Fibroblast of upper back skin (primary cell): ENCODE results near the gene FUOM.

ENCODE experiments used
- DNase-seq: peaks from one replicate; pipeline ENCODE4 v3.0.0-alpha.2; 2013

The FUOM gene

DNA sequence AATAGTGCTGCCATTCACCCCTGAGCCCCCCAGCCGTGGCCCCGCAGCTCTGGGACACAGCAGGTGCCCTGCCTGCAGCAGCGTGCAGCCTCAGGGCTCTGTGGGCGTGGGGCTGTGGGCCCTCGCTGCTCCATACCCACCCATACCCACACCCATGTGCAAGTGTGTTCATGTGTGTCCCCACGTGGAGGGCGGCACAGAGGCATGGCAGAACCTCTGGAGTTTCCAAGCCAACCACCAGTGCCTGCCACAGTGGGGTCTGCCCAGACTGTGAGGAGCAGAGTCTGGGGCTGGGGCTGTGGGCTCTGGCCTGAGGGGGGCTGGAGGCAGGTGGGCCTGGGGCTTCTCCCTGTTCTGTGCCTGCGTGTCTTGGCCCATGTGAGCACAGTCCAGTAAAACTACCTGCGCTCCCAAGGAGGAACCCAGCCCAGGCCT, 8.2 kb downstream of the FUOM start:
- DNase-seq = no peak

- DNase-seq = no peak
Observed at GRCh38 chr10:133349160-133349568, 8.7 kb downstream of the FUOM start.

DNA sequence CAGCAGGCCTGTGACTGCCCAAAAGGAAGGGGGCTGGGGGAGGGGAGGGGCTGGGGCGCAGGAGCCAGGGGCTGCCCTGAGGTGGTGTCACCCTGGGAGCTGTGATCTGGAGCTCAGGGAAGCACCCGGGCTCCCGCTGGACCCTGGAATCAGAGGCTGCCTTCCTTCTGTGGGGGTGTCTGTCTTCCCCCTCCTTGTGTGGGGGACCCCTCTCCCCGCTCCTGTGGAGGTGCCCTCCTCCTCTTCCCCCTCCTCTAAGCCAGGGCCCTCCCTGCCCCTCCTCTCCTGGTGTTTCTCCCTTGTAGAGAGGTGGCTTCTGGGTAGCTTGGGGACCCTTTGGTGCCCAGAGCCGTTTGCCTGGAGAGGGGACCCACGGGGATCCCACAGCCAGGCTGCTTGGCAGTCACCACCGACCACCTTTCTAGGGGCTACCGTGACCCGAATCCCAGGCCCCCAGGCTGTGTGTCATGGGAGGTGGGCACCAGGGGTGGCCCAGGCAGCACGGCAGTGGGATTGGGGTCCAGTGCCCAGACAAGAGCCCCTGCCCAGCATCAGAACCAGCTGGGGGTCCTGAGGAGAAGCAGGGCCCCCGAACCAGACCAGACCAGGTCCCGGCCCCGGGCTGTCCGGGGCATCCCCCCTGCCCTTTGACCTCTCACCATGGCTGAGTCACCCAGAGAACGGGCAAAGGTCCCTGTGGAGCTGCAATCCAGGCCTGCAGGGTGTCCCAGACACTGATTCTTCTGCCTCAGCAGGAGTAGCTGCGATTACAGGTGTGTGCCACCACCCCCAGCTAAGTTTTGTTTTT, 9.9 kb downstream of the FUOM start:
- no peak for DNase-seq

- DNase-seq = no peak
Observed at GRCh38 chr10:133346413-133346812, 11.4 kb downstream of the FUOM start.

DNA sequence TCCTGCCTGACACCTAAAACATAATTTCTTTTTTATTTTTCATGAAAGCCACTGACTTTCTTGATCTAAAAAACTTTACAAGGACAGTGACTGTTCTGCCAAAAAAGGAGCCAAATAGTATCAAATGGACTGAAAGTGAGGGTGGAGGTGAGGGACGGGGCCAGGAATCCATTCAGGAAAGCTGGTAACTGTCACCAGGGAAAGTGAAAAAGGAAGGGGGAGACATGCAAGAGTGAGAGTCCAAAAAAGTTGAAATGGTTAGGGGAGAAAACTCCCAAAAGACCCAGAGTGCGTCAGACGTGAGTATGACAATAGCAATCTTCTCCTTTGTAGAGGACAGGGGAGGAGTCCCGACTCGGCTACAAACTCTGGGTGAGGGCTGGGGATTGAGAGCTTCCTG, 13.6 kb downstream of the FUOM start:
- no peak for DNase-seq

- no peak for DNase-seq
Observed at GRCh38 chr10:133343558-133343957, 14.3 kb downstream of the FUOM start.

GRCh38 chr10:133342942-133343341, 14.9 kb downstream of the FUOM start:
- DNase-seq = no peak

- DNase-seq = no peak
Observed at GRCh38 chr10:133341983-133342382, 15.8 kb downstream of the FUOM start.

DNA sequence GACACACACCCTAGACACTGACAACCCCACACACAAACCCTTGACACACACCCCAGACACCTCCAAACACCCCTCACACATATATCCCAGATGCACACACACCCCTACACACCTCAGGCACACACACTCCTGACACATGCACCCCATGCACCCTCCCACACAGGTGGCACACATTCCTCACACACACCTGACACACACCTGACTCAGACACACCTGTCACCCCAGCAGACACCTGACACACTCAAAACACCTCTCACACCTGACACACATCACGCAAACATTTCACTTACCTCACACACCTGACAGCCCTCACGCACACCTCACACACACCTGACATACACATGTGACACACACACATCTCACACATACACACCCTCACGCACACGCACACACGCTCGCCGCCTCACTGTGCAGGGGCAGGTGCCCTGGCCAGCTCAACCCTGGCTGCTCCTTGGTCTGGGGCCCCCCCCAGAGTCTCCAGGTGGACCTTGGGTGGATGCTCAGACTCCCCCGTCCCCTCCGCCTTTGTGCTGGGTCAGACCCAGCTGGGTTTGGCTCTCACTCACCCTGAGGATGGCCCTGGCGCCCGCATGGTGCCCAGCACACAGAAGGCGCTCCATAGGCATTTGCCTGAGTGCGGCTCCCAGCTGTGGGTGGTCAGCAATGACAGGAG, 18.0 kb downstream of the FUOM start:
- DNase-seq = no peak

DNA sequence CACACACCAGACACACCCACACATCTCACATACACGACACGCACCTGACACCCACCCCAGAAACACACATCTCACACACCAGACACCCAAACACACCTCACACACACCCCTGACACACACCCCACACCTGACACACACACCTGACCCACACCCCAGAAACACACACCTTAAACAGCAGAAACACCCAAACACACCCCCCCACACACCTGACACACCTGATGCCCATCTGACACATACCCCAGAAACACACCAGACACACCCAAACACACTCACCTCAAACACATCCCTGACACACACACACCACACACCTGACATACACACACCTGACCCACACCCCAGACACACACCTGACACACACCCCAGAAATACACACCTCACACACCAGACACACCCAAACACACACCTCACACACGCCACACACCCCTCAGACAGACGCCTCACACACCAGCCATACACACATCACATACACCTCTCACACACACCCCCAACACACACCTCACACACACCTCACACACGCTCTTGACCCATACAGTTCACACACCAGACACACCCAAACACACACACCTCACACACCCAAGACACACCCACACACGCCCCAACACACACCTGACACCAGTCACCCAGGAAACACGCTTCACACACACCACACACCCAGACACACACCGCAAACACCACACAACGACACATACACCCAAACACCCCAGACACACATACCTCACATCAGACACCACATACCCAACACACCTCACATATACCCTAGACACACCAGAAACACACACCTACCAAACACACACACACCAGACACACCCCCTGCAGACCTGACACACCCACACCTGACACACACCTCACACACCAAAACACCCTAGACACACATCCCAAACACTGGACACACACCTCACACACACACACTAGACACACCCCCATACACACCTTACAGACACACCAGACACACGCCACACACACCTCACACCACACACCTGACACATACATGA, 19.4 kb downstream of the FUOM start:
- no peak for DNase-seq

- DNase-seq = no peak
Observed at GRCh38 chr10:133337370-133337725, 20.5 kb downstream of the FUOM start.

DNA sequence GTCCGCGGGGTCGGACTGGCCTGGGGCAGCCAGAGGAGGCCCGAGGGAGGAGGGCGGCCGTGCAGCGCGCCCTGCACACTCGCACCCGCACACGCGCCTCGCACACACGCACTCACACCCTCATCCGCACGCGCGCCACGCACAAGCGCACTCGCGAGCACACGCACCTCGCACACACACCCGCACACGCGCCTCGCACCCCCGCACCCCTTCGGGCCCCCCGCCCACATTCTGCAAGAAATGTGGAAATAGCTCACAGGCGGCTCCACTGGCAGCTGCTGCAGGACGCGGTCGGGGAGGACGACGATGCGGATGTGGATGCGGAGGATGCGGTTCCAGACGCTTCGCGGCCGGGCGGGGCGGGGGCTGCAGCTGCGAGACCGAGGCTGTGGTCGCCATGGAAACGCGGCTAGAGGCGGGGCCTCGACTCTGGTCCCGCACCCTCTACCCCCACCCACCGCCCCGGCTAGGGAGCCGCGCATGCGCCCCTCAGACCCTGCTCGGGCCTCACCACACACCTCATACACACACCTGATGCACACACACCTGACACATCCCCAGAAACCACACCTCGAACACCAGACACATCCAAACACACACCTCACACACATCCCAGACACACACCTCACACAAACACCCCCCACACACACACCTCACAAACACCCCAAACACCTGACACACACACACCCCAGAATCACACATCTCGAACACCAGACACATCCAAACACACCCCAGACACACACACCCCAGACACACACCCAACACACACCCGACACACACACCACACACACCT, 21.0 kb downstream of the FUOM start, which contains the start of gene CALY:
CALY (minus strand) TSS at position 320 of the 793 bp plus-strand sequence. CDS start 7,907 bp downstream, outside the sequence.
- no peak for DNase-seq

DNA sequence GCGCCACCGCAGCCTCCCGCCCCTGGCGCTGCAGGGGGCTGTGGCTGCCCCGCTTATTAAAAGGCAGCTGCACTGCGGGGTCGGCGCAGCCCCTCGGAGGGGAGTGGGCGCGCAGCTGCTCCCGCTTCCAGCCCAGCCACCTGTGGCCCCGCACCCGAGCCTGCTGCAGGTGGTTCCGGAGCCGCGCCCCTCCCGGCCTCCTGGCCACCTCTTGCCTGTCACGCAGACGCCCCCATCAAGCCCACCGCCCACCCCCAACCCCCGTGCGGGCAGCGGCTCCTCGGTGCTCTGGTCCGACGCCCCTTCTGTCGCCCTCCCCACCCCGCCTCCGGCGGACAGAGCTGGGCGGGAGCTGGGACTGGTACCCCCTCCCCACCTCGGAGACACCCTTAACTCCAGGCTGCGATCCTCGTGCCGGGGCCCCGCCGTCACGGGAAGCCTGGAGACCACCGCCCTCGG, 21.7 kb downstream of the FUOM start:
- no peak for DNase-seq

GRCh38 chr10:133335246-133336117, 22.3 kb downstream of the FUOM start:
- peak; percentile 53 for DNase-seq

DNA sequence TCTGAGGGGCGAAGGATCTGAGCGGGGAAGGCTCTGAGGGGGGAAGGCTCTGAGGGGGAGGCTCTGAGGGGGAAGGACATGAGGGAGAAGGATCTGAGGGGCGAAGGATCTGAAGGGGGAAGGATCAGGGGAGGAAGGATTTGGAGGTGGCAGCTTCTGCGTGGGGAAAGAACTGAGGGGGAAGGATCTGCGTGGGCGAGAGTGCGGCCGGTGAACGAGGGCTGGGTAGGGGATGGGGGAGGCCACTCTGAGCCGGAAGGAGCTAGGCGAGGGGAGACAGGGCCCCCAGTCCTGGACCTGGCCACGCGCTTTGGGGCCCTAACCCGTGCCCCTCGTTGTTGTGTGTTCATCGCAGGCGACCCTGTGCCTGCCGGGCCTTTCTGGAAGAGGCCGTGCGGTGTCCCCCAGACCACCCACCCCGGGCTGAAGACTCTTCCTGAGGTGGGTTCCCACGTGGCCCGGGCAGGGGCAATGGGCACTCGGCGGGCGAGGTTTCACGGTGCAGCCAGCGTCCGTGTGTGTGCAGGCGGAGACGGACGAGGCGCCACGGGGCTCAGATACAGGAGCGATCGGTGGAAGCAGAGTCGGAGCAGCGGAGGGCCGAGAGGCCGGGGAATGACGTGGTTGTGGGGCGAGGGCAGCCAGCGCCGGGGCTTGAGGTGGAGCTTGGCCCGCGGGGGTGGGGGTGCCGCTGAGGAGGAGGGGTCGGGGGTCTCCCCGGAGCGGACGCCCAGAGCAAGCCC, 23.1 kb downstream of the FUOM start:
- DNase-seq = no peak

DNA sequence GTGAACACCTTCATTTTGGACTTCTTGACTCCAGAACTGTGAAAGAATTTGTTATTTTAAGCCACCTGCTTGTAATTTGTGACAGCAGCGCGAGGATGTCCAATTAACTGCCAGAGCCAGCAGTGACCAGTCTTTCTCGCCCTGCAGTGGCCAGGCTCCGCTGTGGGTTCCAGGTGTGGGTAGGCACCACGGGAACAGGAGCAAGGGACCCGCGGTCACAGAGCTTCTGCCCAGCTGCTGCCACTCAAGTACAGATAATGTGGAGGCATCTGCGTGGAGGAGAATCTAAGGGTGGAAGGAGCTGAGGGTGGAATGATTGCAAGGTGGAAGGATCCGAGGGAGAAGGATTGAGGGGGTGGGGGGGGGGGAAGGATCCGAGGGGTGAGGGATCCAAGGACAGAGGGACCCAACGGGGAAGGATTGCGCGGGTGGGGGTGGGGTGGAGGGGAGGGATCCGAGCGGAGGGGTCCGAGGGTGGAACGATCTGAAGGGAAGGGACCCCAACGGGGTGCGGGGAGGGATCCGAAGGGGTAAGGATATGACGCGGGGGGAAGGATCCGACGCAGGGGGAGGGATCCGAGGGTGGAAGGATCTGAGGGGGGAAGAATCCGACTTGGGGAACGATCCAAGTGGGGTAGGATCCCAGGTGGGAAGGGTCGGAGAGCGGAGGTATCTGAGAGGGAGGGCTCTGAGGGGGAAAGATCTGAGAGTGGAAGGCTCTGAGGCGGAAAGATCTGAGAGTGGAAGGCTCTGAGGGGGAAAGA, 24.7 kb downstream of the FUOM start:
- no peak for DNase-seq

- peak; percentile 83 for DNase-seq
Observed at GRCh38 chr10:133329491-133330202, 28.2 kb downstream of the FUOM start.

- no peak for DNase-seq
Observed at GRCh38 chr10:133328358-133329343, 29.2 kb downstream of the FUOM start.
